NCI-H146 (cell line): ENCODE measurements around the gene HIGD2A.
A peak's percentile ranks its signal among the peaks of the same experiment; 100 is the strongest.

Experiments used
- DNase-seq: peaks from one replicate; lab custom pipeline; 2025; lab: John Stamatoyannopoulos, UW

Gene HIGD2A

GRCh38 chr5:176415952-176416924 lies 27.7 kb downstream of the HIGD2A start, which contains the start of gene CLTB:
TSS of gene CLTB (minus strand) at chr5:176416539. CDS start at chr5:176416363, 176 bp downstream.
- peak; percentile 80 for DNase-seq

- no peak for DNase-seq
These were observed 28.4 kb downstream of the HIGD2A start for GRCh38 chr5:176416965-176417364.

GRCh38 chr5:176418251-176418650 lies 29.7 kb downstream of the HIGD2A start:
- no peak for DNase-seq

GRCh38 chr5:176420086-176420485 lies 31.5 kb downstream of the HIGD2A start:
- no peak for DNase-seq

- DNase-seq = no peak
These were observed 32.5 kb downstream of the HIGD2A start for GRCh38 chr5:176420972-176421544.

- no peak for DNase-seq
These were observed 35.6 kb downstream of the HIGD2A start for GRCh38 chr5:176424181-176424580.

GRCh38 chr5:176425138-176425537 lies 36.6 kb downstream of the HIGD2A start:
- no peak for DNase-seq

GRCh38 chr5:176425791-176426190 lies 37.2 kb downstream of the HIGD2A start:
- DNase-seq = no peak

- DNase-seq = no peak
These were observed 38.3 kb downstream of the HIGD2A start for GRCh38 chr5:176426876-176427275.

- no peak for DNase-seq
These were observed 39.4 kb downstream of the HIGD2A start for GRCh38 chr5:176427971-176428370.

- DNase-seq = no peak
These were observed 41.4 kb downstream of the HIGD2A start for GRCh38 chr5:176429972-176430371.

GRCh38 chr5:176432707-176433106 lies 44.2 kb downstream of the HIGD2A start:
- DNase-seq = no peak

GRCh38 chr5:176436656-176437055 lies 48.1 kb downstream of the HIGD2A start:
- no peak for DNase-seq

- DNase-seq = no peak
These were observed 50.6 kb downstream of the HIGD2A start for GRCh38 chr5:176438959-176439757.
